Germinal center (tissue), 1 donor: Measurements from ENCODE around the gene BET1.
"Not testable (repeated sequence)": the region's sequence is repeated elsewhere in the genome, so short reads cannot be mapped to it uniquely, and the experiment has no call there.

Experiments used
- DNase-seq: peaks from one replicate; pipeline ENCODE4 v3.0.0; 2012; ENCODE audit warnings: mixed read lengths, low spot score

Gene BET1, protein sequence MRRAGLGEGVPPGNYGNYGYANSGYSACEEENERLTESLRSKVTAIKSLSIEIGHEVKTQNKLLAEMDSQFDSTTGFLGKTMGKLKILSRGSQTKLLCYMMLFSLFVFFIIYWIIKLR

DNA sequence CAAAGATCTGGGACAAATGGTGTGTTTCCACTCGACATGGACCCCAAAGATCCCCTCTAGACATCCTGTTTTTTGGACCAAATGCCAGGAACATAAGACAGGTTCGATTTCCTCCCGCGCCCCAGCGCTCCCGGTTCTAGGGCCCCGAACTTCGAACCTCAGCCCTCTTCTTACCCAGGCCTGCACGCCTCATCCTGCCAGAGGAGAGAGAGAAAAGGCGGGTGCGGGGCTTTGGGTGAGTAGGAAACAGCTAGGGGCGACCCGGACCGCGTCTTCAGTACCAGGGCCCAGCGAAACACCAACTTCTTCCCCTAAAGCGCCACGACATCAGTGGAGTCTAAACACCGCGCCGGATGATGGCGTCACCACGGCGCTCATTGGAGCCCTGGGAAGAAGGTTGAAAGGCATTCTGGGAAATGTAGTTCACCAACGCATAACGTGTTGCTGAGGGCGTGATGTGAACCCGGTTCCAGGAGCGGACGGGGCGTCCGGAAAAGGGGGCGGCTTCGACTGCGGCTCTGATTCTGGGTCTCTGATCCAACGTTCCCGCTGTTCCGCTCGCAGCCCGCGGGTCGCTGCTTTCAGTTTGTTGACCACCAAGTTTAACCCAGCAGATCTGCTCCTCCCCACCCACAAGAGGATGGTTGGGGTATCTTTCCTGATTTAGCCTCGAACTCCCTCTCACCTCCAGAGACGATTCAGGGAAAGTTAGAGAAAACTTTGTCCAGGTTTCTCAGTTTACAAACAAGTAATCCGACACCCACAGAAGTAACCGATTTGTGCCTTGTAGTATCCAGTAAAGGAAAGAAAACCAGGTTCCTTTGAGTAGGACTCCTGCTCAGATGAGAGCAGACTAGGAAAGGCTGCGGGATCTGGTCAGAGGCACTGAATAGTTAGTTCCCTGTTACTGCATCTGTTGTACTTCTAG is at the start of gene BET1:
BET1 (minus strand) TSS at position 332 of the 928 bp plus-strand sequence; CDS start at position 193, 139 bp downstream.
- peak; percentile 93 for DNase-seq

DNA sequence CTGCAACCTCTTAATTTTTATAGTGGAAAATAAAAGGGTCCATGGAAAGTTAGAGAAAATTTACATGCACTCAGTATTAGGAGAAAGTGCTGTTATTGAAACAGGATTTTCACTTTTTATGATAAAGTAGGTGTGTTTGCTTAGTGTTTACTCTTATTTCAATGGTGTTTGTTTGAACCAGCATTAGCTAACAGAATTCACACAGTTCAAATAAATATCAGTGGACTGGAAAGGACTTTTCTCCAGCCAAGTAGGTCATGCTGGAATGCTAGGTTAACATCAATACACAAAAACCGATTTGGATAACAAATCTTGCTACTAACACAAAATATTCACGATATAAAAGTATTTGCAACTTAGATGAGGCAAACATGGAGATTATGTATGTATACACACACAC is 49.4 kb upstream of the BET1 start:
- no peak for DNase-seq

DNA sequence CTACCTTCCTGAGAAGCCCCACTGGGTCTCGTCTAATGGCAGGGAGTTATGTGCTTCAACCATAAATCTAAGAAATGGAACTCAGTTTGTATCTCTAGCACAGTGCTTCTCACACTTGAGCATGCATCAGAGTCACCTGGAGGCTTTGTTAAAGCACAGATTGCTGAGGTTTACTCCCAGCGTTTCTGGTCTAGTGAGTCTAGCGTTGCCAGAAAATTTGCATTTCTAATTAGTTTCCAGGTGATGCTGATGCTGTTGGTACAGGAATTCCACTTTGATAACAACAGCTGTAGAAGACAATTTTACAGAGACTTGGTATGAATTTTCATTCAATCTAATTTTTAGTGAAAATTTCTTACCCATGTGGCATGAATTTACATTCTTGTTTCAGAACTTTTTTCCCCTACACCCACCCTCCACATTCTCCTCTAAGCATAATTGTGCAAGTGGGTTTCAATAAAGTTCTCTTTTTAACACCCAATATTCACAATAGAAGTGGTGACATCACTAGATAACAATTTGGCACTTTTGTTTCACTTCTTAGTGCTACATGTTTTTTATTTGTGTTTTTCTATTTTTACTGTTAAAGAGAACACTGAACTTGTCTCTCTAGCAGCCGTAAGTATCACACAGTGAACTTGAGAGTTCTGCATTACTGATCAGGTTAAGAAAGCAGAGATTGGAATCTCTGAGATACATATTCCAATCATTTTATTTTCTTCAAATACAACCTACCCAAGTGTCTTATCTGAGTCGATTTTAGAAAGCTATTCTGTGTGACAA is 48.4 kb upstream of the BET1 start:
- no peak for DNase-seq

DNA sequence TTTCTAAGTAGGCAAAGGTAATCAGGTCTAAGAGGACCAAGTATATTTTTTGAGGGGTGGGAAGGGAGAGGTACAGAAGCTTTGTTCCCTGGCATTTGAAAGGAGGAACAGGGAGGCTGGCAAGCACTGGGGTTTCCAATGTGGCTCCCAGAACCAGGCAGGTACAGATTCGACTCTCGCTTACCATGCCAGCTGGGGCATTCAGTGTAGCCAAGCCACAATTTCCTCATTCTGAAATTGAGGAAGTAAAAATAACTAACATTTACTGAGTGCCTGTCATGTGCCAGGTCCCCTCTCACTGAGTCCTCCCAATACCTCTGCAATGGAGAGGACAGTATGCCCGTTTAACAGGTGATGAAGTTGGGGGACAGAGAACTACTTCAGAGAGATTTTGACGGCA is 45.9 kb upstream of the BET1 start:
- DNase-seq: peak; percentile 30

DNA sequence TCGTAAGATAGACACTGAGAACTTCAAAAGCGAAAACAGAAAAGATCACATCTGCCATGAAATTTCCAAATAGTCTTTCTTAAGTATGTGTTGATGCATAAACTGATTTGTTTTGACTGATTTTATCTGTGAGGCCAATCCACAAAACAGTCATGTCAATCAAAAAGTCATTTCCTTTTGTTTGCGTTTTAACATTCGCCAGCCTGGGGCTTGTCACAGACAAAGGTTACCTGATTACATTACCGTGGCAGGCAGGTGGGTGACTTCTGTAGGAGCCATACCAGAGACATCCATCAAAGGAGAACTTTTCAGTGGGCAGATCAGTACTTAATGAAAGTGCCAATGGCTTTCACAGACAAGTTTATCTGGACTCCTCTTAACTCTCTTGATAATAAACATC is 45.5 kb upstream of the BET1 start:
- no peak for DNase-seq

DNA sequence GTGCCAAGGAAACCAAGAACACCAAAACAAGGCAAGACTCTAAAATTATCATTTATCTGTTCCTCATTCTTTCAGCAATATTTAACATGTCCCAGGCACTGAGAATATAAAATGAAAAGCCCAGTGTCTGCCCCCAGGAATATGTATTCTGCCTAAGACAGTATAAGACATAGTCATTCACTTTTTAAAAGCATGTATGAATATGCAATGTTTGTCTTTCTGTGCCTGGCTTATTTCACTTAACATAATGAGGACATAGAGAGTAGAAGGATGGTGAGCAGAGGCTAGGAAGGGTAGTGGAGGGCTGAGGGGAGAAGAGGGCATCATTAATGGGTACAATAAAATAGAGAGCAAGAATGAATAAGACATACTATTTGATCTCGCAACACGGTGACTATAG is 44.6 kb upstream of the BET1 start:
- no peak for DNase-seq

DNA sequence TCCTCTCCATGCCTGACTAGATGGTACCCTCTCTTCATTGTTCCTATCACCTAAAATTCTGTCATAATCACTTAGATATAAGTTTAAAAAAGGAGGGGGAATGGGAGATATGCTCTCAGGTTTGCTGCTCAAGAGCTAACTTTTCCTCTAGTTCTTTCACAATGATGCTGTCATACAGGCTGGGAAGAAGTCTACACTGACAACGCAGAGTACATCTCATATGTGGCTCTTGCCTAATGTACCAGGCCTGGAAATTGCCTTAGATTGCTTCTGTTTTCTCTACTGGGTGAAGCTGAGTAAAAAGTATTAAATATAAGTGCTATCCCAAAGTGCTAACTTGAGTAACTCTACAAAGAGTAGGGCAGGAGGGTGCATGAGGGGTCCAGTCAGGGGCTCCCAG is 43.8 kb upstream of the BET1 start:
- no peak for DNase-seq

DNA sequence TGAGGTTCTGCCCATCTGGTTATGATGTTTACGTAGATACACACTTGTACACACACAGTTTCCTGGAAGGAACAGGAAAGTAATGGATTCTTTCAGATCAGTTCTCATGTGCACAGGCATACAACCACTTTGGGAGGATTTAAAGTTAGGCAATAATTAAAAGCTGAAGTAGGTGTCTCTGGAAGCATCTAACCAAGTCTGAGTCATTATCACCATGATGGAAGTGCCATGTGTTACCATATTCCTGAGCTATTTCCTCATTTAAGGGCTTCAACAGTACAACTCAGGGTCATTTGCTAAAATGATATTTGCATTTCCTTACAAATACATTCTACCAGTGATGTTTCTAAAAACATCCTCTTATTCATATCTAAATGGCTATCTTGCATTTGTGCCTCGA is 41.4 kb upstream of the BET1 start:
- no peak for DNase-seq

DNA sequence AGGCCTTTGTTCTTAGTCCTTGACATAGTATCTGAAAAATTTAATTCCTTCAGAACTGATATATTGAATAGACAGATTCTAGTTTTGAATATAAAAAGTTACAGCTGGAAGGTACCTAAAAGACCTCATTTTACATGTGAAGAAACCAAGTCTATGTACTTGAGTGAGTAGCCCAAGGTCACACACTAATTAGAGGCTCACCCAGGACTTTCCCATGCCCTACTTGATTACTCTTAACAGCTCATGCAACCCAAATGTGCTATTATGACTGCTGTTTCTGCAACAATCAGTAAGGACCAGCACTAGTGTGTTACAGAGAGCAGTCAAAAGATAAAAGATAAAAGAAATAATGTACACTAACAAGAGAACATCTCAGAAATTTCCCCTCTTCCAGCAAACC is 40.7 kb upstream of the BET1 start:
- DNase-seq: no peak

DNA sequence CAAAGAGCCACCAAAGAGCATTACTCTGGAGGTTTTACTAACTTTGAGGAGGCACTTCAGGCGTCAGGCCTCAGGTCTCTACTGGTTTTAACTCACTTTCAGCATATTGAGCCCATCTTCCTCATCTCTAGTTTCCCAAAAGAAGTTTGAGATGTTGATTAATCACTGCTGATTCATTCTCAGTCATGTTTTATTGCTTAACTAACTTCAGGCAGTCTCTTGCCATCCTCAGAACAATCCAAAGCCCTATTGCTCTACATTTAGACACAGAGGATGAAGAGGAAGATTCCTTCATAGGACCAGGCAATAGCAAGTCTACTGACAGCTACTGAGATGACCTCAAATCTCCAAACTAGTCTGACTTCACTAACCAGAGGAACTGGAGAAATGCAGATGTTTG is 39.1 kb upstream of the BET1 start:
- no peak for DNase-seq

DNA sequence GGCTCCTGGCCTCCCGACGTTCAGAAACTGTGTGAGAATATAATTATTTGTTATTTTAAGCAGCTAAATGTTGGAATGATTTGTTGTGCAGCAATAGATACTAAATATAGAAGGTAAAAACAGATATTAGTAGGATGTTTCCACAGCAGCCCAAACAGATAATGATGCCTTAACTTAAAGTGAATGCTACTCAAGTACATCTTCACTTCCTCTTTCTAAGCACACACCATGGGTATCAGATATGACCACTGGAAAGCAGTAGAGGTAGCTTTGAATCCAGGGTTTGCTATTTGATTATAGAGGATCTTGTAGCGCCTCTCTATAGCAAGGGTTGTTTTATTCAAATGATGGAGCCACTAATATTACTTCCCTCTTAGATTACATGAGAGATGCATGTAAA is 38.2 kb upstream of the BET1 start:
- DNase-seq: no peak

DNA sequence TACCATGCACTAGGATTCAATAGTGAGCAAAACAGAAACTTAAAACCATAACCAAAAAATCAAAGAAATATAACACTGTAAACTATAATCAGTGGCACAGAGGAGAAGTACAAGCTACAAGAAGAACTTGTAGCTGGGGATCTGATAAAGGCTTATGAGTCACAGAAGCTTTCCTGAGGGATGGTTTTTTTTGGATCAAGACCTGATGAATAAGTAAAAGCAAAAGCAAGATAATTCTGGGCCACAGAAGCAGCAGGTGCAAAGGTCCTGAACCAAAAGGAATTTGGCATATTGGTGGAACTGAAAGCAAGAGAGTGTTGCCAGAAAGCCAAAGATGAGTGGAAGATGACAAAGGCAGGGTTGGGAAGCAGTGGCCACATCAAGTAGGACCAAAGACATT is 37.4 kb upstream of the BET1 start:
- no peak for DNase-seq

DNA sequence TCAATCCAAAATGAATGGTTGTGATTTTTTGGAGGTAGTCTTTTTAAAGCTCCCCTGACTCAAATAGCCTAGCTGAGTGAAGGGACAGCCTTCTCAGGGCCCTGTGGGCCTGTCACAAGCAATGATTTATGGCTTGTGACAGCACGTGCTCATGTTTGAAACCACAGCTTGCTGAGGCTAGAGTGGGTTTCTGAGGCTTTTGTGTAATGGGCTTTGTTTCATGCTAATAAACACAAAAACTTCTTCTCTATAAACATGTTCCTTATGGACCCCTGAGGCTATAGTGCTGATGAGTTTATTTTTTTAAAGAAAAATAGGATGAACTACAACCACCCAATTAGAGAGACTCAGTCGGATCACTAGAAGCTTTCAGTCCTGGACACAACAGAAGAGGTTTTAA is 36.1 kb upstream of the BET1 start:
- no peak for DNase-seq

DNA sequence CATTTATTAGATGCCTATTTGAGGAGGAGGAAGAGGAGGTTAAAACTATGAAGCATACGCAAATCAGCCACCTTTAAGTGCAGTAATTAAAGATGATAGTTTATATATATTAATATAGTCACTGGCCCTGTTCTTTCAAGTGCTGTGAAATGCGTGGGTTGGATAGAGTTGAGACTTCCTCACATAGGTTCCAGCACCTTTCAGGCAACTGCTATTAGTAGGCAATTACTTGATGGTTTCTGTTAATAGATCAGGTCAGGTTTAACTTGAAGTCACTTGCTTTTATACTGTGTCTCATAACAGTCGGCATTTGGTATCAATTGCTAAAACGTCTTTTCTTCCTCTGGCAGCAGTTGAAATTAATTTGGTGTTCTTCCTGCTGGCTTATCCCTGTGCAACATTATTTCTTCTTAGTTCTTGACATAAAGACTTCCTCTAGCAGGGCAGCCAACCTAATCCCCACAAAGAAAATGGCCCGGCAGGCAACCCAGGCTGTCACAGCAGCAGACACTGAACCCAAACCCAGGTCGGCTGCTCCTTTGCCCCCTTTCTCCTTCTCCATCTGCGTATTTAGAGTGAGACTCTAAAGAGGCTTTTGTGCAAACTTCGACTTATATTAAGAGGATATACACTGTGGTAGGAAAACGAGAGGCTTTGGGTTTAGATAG is 35.3 kb upstream of the BET1 start:
- no peak for DNase-seq

DNA sequence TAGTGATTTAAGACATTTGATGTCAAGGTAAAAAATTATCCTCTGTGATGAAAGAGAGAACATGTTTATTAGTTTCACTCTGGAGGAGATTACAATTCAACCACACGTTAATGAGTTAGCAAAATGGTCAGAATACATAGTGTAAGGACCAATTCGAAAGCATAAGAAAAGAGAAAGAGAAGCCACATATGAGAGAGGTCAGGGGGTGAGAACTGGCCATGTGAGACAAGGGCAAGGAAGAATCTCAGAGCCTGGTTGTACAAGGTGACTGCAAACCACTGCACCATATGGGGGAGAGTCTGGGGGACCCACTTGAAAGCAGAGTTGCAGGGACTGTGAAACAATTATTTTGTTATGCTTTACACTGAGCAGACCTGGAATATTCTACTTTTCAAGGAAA is 27.7 kb upstream of the BET1 start:
- no peak for DNase-seq

DNA sequence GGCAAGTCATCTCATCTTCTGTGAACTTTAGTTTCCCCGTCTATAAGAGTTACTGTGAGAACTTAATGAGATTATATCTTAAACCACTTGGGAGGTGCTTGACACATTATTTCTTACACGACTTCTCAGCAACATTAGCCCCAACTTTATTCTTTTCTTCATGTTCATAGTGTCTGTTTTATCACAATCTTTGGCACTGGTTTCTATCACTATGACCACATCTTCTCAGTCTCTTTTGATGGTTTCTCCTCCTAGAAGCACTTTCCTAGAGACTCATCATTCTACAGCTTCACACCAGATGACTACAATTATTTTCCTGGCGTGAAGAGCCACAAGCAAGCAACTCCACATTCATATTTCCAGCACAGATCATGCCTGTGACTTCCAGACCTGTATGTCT is 26.5 kb upstream of the BET1 start:
- DNase-seq: no peak

DNA sequence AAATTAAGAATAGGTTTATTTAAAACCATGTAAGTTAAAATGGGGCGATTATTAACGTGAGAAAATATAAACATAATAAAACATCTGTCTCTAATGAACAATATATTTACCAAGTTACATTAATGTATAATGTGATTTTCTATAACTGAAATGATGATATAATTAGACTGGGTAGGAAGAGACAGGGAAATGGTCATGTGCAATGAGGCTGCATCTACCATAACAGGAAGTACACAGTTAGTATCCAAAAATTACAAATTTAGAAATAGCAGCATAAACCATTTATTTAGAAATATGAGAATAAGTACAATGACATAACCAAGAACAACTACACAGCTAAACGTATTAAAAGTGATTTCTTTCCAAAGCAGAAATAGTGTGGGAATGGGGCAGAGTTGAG is 25.8 kb upstream of the BET1 start:
- no peak for DNase-seq

DNA sequence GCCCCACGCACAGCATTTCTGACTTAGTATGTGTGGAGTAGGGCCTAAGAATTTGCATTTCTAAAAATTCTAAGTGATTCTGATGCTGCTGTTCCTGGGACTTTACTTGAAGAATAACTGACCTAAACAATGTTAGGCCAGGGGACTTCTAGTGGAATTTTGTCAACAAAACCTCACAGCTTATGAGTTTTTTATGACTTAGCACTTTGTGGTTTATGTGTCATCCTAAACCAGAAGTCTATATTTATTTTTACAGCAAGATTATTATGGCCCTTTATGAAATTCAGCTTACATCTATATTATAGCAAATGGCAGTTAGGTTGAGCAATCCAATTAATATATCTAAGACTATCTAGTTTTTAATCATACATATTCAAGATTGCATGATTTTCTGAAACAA is 24.6 kb upstream of the BET1 start:
- DNase-seq: no peak

DNA sequence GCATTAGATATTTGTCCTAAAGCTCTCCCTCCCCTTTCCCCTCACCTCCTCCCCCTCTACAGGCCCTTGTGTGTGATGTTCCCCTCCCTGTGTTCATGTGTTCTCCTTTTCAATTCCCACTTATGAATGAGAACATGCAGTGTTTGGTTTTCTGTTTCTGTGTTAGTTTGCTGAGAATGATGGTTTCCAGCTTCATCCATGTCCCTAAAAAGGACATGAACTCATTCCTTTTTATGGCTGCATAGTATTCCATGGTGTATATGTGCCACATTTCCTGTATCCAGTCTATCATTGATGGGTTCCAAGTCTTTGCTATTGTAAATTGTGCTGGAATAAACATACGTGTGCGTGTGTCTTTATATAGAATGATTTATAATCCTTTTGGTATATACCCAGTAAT is 22.5 kb upstream of the BET1 start:
- not testable (repeated sequence) for DNase-seq

DNA sequence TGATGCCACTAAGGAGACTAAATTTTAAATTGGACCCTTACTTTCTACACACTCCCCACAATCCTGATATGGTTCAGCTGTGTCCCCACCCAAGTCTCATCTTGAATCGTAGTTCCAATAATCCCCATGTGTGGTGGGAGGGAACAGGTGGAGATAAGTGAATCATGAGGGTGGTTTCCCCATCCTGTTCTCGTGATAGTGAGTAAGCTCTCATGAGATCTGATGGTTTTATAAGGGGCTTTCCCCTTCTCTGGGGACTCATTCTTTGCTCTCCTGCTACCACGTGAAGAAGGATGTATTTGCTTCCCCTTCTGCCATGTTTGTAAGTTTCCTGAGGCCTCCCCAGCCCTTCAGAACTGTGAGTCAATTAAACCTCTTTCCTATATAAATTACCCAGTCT is 18.4 kb upstream of the BET1 start:
- DNase-seq: no peak

DNA sequence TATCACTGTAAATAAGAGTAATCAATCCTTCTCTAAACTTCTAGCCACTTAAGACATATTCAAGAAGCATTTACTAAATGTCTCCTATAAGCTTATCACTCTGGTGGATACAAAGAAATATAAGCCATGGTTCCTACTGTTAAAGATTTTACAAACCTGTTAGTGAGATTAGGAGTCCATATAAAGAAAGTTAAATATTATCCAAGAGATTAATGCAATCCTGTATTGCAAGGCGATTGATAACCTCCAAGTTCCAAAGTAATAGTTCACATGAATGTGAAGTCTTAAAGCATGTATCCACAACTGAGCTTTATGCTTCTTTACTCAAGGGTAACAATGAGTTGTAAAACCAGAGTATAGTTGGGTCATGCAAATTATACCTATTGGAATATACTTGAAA is 12.6 kb upstream of the BET1 start:
- no peak for DNase-seq

DNA sequence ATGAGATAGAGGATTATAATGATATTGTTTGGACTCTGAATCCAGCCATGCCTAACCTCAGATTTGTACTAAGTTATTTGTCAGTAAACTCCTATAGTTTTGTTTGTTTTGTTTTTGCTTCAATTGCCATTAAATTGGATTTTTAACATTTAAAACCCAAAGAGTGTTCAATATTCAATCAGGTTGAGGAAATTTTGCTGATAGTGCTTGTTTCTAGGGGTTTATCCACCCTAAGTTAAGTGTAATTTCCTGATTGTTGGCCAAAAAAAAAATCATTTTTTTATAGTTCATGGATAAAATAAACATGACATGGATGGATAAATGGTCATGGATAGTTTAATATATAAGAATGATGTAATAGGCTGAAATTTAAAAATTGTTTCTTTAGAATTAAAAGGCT is 11.4 kb upstream of the BET1 start:
- no peak for DNase-seq

DNA sequence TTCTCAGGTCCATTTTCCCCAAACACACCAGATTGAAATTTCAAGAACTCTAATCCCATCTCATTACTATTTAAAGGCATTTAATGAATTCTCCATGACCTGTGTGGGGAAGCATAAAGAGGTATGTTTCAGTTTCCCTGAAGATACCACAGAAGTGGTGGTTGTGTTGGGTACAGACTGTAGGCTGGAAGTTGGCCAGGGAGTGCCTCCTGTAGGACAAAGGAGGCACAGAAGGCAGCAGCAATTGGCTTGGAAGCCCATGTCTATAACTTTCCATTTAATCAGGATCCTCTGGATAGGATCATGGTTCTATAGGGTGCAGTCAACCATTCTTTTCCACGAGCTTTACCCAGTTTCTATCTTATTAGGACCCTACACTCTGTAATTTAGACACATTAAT is 8.6 kb upstream of the BET1 start:
- DNase-seq: no peak
